NT2/D1 (cell line): ENCODE data around the gene TBXAS1.

ENCODE experiments used
- SUZ12 ChIP-seq: IDR thresholded peaks from 2 replicates; pipeline ENCODE4 v1.6.1; 2011; ENCODE audit not compliant: insufficient read length, insufficient read depth; ENCODE audit errors: extremely low read depth
- YY1 ChIP-seq: IDR thresholded peaks from 2 replicates; pipeline ENCODE4 v1.6.1; 2011; ENCODE audit not compliant: insufficient read length, insufficient read depth
- ZNF274 ChIP-seq: IDR thresholded peaks from 2 replicates; pipeline ENCODE4 v1.6.1; 2011; ENCODE audit warnings: mild to moderate bottlenecking, low read depth, low read length

DNA sequence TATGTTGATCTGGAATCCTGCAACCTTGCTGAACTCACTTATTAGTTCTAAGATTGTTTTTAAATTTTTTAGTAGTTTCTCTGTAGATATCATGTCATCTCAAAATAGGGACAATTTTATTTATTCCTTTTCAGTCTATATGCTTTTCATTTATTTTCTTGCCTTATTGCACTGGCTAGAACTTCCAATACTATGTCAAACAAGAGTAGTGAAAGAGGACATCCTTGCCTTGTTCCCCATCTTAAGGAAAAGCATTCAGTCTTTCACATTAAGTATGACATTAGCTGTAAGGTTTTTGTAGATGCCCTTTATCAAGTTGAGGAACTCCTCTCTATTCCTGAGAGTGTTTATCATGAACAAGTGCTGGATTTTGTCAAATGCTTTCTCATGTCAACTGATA lies 77.8 kb downstream of the TBXAS1 start:
- TF ChIP-seq YY1 (no peak), ZNF274 (no peak), SUZ12 (no peak)
